NCI-H1694 treated with DMSO at 0.1 percent for 48 hours (cell line): ENCODE measurements around the gene DLEC1.
"Not testable (repeated sequence)": the region's sequence is repeated elsewhere in the genome, so short reads cannot be mapped to it uniquely, and the experiment has no call there.

Experiments
- DNase-seq: peaks from one replicate; lab custom pipeline; 2025; lab: John Stamatoyannopoulos, UW

DLEC1 gene

GRCh38 chr3:38038447-38038911, 529 bp upstream of the DLEC1 start:
- no peak for DNase-seq

- no peak for DNase-seq
Observed at GRCh38 chr3:38039899-38040261, 872 bp downstream of the DLEC1 start.

DNA sequence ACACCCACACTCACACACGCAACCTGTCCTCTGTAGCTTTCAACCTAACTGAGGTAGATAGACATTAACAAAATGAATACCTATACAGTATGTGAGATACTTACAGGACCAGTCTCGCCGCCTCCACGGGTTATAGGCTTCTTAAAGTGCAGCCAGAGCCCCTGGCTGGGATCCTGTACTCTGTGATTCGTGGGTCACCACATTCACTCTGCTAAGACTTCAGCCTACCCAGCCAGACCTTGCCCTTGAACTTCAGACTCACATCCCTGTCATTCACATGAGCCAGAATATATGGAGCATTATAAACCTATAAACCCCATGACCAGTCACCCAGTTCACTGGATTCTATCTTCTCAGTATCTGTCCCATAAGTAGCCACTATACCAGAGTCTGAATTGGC, 1.4 kb downstream of the DLEC1 start:
- no peak for DNase-seq

- no peak for DNase-seq
Observed at GRCh38 chr3:38043486-38043885, 4.5 kb downstream of the DLEC1 start.

- DNase-seq = no peak
Observed at GRCh38 chr3:38046027-38046426, 7.0 kb downstream of the DLEC1 start.

DNA sequence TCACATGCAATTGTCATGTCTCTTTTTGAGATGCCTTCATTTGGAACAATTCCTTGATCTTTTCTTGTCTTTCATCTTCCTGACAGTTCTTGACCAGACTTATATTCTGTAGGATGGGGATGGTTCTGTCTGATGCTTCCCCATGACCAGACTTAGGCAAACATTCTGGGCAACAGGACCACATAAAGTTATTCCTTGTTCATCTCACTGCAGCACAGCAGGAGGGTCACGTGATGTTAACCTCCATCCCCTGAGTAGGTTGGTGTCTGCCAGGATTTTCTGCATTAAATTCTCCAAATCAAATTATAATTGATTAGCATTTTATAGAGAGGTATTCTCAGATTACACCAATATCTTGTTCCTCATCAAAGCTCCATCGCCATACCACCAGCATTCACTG, 7.8 kb downstream of the DLEC1 start:
- no peak for DNase-seq

DNA sequence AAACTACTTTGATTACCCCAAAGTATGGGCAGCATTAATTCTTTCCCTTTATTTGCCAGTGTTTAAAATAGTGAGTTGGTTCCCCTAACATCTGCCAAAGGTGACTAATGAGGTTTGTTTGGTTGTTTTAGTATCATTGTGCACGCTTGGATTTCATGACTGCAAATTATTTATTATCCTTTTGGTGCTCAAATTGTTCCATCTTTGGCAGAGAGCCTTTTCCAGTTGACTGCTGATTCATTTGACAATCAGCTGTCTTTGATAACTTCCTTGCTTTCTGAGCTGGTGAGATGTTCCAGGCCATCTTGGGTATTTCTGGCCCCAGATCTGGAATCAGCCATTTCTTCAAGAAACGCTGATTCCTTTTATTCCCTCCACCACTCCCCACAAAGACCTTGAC, 8.9 kb downstream of the DLEC1 start:
- no peak for DNase-seq

GRCh38 chr3:38049358-38050126, 10.5 kb downstream of the DLEC1 start:
- DNase-seq = no peak

- DNase-seq = no peak
Observed at GRCh38 chr3:38051131-38051530, 12.1 kb downstream of the DLEC1 start.

DNA sequence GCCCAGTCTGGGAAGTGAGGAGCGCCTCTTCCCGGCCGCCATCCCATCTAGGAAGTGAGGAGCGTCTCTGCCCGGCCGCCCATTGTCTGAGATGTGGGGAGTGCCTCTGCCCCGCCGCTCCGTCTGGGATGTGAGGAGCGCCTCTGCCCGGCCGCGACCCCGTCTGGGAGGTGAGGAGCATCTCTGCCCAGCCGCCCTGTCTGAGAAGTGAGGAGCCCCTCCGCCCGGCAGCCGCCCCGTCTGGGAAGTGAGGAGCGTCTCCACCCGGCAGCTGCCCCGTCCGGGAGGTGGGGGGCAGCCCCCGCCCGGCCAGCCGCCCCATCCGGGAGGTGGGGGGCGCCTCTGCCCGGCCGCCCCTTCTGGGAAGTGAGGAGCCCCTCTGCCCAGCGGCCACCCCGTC, 14.3 kb downstream of the DLEC1 start:
- DNase-seq = not testable (repeated sequence)

DNA sequence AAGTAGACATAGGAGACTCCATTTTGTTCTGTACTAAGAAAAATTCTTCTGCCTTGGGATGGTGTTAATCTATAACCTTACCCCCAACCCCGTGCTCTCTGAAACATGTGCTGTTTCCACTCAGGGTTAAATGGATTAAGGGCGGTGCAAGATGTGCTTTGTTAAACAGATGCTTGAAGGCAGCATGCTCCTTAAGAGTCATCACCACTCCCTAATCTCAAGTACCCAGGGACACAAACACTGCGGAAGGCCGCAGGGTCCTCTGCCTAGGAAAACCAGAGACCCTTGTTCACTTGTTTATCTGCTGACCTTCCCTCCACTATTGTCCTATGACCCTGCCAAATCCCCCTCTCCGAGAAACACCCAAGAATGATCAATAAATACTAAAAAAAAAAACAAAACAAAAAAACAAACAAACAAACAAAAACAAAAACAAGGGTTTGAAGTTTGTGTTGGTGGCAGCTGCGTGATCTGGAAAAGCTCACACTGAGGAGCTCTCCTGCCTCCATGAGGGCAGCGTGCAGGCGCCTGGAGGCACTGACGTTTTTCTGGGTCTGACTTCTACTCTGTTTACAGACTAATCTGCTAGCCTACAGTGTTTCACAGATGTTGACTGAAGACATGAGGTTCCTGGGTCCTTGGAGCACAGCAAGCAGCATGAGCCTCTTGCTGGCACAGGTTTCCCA, 14.9 kb downstream of the DLEC1 start:
- not testable (repeated sequence) for DNase-seq

DNA sequence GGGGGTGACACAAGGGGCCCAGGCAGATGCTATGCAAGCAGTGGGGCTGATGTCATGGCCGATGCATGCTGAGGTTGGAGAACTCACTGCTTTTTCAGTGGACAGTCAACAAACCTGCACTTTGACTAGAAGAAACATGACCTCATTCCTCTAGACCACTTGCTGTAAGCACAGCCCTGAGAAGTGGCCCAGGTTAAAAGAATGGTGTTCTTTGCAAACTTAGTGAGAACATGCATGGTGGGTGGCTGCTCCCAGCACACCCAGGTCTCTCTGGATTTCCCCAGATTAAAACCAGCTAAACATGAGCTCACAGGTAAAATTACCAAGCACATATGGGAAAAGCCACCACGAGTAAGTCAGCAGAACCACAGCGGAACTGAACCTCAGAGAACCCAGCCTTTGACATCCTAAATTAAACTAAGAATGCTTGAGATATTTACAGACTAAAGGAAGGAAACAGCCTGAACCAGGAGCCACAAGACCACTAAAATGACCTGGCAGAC, 15.5 kb downstream of the DLEC1 start:
- DNase-seq = no peak

DNA sequence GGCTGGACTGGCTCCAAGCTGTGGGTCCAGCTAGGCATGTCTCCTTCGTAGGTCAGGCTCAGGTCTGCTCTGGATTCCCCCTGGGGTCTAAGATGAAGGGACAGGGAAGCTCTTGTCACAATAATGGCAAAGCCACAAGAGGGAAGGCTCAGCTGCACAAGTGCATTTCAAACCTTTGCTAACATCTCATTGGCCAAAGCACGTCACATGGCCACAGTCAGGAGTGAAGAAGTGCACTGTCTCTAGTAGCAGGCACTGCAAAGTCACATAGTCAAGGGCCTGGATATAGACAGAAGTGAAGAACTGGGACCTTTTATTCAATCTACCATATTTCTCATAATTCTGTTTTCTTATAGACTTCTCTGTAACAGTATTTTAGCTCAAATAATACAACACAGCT, 20.1 kb downstream of the DLEC1 start:
- DNase-seq = no peak

DNA sequence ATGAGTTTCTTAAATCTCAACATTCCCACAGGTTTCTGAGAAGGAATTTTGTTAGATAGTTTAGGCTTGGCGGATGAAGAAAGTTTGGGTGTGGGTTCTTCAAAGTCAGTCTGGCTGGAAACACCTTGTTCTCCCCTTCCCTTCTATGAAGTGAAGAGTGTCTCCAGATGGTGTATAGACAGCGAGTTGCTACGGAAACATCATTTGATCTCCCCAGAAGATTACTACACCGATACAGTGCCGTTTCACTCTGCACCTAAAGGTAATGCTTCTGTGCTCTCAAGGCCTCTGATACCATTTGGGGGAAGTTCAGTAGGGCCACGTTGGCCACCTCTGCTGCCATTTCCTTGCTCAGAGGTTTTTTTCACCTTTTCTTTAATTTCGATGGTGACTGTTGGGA, 20.6 kb downstream of the DLEC1 start:
- no peak for DNase-seq

- DNase-seq = no peak
Observed at GRCh38 chr3:38062809-38063208, 23.8 kb downstream of the DLEC1 start.

DNA sequence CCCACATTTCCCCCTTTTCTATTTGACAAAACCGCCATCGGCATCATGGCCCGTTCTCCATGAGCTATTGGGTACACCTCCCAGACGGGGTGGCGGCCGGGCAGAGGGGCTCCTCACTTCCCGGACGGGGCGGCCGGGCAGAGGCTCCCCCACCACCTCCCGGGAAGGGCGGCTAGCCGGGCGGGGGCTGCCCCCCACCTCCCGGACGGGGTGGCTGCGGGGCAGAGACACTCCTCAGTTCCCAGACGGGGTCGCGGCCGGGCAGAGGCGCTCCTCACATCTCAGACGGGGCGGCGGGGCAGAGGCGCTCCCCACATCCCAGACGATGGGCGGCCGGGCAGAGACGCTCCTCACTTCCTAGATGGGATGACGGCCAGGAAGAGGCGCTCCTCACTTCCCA, 25.4 kb downstream of the DLEC1 start:
- not testable (repeated sequence) for DNase-seq

DNA sequence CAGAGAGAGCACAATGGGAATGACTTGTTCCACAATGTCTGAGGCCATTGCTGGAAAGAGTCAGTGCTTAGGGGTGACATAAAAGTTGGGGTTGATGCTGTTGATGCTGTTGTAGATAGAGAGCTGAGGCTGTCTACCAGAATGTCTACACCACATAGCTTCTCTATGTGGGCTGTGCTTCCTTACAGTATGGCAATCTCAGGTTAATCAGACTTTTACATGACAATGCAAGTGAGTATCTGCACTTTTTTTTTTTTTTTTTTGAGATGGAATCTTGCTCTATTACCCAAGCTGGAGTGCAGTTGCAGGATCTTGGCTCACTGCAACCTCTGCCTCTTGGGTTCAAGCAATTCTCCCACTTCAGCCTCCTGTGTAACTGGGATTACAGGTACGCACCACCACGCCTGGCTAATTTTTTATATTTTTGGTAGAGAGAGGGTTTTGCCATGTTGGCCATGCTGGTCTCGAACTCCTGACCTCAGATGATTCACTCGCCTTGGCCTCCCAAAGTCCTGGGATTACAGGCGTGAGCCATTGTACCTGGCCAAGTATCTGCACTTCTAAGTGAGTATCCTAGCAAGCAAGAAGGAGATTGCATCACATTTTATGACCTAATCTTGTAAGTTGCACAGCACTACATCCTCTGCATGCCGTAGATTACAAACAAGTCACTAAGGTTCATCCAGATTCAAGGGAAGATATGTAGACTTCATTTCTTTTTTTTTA, 28.7 kb downstream of the DLEC1 start:
- no peak for DNase-seq

DNA sequence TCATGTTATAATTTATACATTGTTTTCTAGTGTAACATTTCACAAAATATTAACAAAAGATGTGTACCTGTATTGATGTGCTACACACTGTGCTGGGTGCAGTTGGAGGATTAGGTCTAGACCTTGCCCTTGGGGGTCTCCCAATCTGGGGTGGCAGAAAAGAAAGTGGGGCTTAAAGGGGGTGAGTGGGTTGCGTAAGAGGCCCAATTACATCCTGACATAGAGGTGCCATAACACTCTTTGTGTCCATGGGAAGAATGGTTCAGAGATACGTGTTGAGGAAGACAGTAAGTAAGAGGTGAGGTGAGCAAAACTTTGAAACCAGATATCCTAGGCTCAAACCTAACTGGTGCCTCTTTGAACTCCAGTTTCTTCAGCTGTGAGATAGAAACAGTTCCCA, 31.0 kb downstream of the DLEC1 start:
- DNase-seq = no peak

DNA sequence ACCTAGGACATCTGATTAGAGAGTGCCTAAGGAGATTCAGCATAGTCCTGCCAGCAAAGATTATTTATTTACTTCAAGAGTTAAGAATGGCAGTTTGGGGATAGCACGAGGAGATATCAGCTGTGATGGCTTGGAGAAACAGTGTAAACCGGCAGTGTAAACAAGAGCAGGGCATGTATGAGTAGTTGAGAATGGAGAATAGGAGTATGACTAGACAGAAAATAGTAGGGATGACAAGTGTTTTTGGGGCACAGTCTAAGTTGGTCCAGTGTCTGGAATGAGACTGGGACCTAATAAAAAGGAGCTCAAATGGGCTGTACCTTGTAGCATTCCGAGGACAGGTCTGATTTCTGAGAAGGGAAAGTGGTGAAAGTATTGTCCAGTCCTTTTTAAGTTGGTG, 38.1 kb downstream of the DLEC1 start:
- not testable (repeated sequence) for DNase-seq

- not testable (repeated sequence) for DNase-seq
Observed at GRCh38 chr3:38082296-38082695, 43.3 kb downstream of the DLEC1 start.

- not testable (repeated sequence) for DNase-seq
Observed at GRCh38 chr3:38083254-38083653, 44.2 kb downstream of the DLEC1 start.

DNA sequence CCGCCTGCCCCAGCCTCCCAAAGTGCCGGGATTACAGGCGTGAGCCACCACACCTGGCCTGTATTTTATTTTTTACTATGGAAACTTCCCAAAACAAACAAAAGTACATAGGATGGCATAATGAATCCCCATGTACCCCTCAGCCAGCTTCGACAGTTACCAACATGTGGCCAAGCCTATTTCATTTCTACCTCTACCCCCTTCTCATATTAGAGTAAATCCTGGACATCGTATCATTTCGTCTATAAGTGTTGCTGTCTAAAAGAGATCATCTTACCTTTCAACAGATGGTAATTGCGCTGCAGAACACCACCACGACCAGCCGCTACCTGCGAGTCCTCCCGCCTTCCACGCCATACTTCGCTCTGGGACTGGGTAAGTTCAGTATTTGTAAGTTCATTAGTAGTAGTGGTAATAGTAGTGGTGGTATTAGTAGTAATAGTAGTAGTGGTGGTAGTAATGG, 44.9 kb downstream of the DLEC1 start:
- DNase-seq = no peak
